GM19372 (cell line): ENCODE data around the gene IFIT1.
"Not testable (repeated sequence)": the region's sequence is repeated elsewhere in the genome, so short reads cannot be mapped to it uniquely, and the experiment has no call there.

Experiments used
- ATAC-seq: cut with Tn5 transposase; IDR thresholded peaks from one replicate; pipeline ENCODE4 v1.9.1; 2021; ENCODE audit warnings: mild to moderate bottlenecking, low read depth, moderate library complexity; ENCODE audit not compliant: unreplicated experiment

The IFIT1 gene

DNA sequence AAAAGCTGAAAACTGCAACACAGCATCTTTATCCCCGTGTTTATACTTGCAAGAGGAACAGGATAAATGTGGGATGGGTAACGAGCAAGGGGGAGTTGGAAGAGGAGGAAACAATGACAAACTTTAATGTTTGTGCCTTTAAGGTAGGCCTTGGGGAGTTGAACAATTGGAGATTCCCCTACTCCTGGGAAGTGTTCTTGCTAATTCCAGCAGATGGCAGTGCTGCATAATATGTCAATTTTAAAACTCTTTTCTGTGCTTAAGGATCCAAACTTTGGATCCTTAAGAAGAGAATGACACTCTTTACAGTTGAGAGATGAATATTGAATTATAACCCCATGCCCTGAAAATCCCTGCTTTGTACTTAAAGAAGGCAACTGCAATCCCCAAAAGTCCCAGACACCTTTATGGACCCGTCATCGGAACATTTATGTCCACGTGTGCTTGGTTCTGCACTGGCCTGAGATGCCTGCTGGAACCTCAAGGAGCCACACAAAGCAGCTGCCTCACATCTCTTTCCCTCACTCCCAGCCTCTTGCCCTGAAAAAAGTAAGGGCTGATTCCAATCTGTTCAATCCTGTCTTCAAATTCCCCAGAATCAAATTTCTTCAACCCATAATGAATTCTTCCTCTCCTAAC, 33.9 kb downstream of the IFIT1 start:
- no peak for ATAC-seq

DNA sequence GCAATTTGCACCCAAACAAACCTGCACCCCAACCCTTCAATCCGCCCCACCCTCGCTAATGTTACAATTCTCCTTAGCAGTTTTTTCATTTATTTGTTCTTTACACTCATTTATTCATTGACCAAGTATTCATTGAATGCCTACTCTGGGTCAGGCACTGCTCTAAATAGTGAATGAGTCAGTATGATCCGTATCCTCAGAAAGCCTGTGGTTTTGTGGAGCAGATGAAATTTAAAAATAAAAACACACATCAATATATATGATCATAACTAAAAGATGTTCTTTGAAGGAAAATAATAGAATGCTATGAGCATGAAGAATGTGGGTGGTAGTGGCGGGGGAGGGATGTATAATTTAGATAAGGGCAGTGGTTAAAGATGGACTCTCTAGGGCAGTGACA, 35.2 kb downstream of the IFIT1 start:
- ATAC-seq = no peak

DNA sequence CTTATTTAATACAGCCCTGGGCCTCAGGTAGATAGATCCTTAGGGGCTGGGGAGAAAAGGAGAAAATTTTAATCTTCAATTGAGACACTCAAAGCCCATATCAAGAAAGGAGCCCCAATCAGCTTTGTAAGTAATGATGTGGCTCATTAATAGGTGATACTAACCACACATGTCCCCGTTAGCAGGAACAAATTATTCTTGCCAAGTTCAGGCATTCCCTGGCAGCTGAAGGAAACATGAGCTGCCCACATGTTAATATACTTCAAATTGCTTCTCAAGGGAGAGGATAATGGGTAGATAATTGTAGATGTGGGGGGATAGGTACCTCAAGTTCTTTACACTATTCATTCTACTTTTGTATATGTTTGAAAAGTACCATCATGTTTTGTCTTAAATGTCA, 36.5 kb downstream of the IFIT1 start:
- no peak for ATAC-seq

DNA sequence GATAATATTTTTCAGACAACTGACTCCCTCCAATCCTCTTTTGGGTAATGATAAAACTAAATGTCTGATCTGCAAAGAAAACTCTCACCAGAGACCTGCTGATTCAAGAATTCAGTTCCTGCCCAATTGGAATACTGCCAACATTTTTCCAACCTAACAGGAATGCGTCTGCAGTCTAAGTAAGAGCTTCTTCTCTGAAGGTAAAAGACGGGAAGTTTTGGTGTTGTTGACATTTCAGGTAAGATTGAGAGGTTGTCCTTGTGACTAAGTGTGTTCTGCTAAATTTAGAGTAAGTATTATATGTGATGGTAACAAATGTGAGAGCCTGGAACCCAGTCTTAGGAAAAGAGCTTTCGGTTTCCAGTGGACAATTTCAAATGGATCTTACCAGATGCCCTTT, 39.6 kb downstream of the IFIT1 start:
- no peak for ATAC-seq

DNA sequence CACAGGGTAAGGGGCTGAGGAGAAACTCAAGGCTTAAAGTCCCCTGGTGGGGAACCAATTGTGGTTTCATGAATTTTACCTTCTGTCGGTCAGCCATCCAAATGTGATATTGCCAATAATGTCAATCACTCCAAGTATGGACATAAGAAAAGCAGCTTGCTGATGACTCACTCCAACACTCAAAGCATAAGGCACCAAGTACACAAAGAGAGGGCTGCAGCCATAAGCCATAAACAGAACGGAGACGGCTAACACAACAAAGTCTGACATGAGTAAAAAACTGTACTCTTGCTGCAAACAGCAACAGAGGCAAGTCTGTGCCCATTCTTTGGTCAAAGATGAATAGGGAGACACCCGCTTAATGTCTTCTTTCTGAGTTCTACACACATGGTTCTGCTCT, 46.1 kb downstream of the IFIT1 start:
- ATAC-seq = no peak

DNA sequence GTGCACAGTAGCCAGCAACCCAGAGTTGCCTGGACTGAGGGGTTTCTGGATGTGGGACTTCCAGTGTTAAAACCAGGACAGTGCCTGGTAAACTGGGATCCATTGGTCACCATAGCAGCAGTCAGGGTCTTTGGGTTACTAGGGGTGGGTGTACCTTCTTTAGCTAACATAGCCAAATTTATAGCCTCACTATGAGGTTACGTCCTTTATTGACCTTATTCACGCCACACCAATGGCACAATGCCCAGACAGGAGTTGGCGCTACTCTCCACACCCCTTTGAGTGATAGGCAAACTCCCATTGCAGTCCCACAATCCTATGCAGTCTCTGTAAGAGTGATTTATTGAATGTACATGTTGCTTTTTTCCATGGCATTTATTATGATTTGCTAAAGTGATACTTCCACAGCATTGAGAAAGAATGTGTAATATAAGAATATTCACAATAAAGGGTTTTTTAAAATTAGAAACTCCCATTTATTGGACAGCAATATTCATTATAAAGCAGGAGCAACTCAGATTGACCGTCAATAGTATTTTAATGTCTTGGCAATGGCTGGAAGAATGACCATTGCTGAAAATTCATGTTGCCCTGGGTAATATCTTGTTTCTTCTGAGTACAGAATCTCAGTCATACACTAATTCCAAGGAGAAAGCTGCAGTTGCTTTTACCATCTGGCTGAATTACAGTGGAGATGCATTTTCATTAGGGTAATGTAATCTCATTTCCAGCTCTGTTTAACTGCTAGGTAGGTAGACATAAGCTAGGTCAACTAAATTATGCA, 48.0 kb downstream of the IFIT1 start:
- no peak for ATAC-seq

DNA sequence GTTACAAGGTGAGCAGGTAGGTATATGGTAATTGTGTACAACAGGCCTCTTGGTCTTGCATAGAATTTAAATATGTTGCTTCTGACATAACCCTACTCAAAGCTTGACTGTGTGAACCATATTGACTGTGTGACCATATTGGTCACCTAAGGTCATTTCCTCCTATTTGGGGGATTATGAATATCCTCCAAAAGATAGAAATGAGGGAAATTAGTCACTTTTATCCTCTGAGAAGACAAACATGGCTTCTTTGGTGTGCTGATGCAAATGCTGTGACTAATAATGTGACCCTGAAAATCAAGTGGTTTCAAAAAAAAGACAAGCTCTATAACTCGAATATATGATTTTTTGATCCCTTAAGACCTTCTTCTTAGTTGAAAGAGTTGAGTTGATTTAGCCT, 49.9 kb downstream of the IFIT1 start:
- ATAC-seq = no peak

DNA sequence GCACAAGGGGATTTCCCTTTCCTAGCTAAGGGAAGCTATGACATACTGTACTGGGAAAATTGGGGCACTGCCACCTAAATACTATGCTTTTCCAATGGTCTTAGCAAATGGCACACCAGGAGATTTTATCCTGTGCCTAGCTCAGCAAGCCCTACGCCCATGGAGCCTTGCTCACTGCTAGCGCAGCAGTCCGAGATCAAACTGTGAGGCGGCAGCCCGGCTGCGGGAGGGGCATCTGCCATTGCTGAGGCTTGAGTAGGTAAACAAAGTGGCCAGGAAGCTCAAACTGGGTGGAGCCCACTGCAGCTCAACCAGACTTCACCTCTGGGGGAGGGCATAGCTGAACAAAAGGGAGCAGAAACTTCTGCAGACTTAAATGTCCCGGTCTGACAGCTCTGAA, 52.4 kb downstream of the IFIT1 start:
- ATAC-seq = not testable (repeated sequence)

DNA sequence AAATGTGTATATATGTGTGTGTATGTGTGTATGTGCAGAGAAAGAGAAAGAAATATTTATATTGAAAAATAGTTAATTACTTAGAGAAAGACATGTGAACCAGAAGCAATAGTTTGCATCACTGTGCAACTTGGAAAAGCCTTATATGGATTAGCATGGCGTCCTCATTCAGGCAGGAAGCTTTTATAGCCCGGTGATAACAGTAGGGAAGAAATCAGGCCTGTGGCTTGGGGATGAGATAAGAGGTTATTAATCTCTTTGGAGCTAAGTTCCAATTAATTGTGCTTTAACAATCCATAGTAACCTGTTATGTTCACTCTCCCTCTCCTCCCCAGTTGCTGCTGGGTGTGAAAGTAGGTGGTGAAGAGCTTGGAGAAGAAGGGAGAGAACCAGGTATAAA, 58.5 kb downstream of the IFIT1 start:
- ATAC-seq = no peak

DNA sequence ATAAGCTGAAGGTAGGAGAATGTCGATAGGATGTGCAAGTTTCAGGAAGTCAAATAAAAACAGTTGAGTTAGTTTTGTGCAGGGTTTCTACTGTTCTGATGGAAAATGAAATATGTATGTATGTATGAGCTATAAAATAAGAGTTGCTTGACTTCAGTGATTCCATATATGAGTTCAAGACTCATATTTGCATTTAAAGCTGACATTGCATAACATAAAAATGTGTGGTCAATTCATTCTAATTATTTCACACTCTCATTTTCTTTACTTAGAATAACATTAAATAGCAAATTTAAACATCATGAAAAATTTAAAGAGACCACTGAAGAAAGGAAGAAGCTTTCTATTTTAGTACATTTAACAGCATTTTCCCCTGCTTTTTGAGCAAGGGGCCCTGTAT, 59.8 kb downstream of the IFIT1 start:
- ATAC-seq = no peak

DNA sequence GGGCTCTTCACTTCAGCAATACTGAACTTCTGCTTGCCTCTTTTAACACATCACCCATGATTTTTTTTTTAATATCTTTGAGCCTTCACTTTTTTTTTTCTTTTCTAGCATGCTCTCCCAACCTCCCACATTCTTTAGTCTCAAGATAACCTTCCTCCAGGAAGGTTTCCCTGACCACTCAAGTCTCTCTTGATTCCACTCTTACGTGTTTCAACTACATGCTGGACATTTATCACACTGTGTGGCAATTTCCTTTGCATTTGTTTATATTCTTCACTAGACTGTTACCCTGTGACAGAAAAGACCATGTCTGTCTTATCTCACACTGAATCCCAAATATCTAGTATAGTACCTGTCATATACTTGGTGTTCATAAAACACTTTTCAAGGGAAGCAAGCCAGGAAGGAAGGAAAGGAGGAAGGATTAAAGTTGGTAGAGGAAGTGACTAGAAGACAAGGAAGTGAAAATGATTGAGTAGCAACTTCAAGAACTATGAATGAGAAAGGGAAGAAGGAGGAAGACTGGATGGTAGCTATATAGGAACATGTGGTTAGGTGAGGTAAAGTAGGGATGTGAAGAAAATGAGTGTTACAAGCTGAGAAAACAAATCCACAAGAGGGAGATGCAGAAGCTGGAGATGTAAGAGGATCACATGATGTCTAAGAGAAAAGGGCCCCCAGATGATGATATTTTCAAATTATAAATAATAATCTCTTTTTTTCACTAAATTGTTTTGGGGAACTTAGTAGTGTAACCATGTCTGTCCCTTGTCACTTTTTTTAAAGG, 62.3 kb downstream of the IFIT1 start:
- ATAC-seq = no peak
